Measurements from ENCODE around the gene CACTIN.

- TF ChIP-seq, protein P1, sequence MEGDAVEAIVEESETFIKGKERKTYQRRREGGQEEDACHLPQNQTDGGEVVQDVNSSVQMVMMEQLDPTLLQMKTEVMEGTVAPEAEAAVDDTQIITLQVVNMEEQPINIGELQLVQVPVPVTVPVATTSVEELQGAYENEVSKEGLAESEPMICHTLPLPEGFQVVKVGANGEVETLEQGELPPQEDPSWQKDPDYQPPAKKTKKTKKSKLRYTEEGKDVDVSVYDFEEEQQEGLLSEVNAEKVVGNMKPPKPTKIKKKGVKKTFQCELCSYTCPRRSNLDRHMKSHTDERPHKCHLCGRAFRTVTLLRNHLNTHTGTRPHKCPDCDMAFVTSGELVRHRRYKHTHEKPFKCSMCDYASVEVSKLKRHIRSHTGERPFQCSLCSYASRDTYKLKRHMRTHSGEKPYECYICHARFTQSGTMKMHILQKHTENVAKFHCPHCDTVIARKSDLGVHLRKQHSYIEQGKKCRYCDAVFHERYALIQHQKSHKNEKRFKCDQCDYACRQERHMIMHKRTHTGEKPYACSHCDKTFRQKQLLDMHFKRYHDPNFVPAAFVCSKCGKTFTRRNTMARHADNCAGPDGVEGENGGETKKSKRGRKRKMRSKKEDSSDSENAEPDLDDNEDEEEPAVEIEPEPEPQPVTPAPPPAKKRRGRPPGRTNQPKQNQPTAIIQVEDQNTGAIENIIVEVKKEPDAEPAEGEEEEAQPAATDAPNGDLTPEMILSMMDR (IDR thresholded peaks at IDR 0.05; ENCODE audit: low read length) = no peak
- TF ChIP-seq EZH2 (optimal IDR thresholded peaks at IDR 0.05; ENCODE audit: low read depth, low read length) (no peak), EZH2phosphoT487 (IDR thresholded peaks at IDR 0.05; ENCODE audit: low read length) (no peak)
Observed at GRCh38 chr19:3670796-3671679, 44.4 kb upstream of the CACTIN start.
